HG02884 (cell line): ENCODE measurements around the gene LRFN2.

Experiments
- ATAC-seq: cut with Tn5 transposase; IDR thresholded peaks from one replicate; pipeline ENCODE4 v1.9.1; 2021; ENCODE audit warnings: mild to moderate bottlenecking, moderate library complexity; ENCODE audit not compliant: unreplicated experiment

LRFN2 gene

GRCh38 chr6:40353197-40353966, 233.8 kb downstream of the LRFN2 start:
- ATAC-seq = no peak

DNA sequence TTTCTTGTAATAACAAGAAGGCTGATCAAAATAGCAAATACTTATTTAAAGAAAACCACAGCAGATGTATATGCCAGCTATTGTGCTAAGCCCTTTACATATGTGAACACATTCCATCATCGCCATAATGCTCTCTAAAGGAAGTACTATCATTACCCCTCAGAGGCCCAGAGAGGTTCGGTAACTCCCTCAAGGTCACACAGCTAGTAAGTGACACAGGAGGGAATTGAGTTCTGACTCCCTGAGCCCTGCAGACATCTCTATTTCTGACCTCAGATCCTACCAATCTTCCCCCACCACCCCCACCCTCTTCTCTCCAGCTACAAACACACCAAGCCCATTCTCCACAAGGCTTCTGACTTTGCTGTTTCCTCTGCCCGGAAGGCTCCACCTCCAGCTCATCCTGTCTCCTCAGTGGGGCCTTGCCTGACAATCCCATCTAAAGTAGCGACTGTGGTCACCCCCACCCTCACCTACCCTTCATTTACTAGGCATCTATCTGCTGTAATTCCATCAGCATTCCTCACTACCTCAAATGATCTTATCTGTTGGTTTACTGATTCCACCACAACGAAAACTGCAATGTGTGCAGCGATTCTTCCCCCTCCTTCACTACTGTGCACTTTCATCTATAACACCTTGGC, 234.5 kb downstream of the LRFN2 start:
- no peak for ATAC-seq

DNA sequence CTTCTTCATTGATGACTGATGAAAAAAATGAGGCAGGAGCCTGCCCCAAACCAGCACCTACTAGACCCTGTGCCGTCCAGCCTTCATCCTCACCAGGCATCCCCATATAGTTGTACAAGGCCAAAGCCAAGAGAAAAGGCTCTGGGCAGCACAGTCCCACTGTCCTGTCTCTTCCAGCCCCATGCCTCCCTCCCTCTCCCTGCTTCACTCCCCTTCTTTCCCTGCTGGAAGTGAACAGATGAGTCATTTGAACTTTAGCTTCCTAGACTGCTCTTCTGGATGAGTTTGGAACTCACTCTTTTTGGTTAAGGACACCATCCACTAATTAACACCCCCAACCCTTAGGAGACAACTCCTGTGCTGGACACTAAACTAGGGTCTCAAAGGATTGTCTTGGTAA, 235.2 kb downstream of the LRFN2 start:
- ATAC-seq = no peak

DNA sequence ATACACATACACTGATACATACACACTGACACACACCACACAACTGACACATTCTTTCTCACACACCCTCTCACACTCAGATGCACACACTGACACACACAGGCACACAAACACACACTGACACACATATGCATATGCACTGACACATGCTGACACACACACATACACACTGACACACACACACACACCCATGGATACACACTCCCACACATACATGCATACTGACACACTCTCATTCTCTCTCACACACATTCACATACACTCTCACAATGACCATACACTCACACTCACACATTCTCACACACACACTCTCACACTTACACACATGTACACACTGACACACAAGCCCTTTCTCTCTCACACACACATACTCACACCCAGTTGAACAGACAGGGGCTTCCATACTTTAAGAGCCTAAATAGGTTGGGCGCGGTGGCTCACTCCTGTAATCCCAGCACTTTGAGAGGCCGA, 236.4 kb downstream of the LRFN2 start:
- no peak for ATAC-seq

- no peak for ATAC-seq
Measured at GRCh38 chr6:40349901-40350746, 237.0 kb downstream of the LRFN2 start.

GRCh38 chr6:40349123-40349900, 237.9 kb downstream of the LRFN2 start:
- ATAC-seq = no peak

DNA sequence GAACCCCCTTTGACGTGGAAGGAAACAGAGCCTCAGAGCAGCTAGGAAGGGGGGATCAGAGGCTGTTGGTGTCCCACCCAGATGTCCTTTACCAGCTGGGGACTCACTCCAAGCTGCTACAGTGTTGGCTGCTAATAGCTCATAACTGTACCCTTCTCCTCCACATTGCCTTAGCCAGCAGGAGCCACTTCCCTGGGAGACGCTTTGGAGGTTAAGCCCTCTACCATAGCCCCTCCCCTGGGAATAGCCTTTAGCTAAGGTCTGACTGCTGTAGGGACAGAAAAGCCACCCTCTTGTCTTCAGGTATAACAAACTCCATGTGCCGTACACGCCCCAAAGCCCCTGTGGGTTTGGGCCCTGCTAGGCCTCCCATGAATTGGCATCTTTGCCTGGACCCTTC, 238.6 kb downstream of the LRFN2 start:
- ATAC-seq = no peak

DNA sequence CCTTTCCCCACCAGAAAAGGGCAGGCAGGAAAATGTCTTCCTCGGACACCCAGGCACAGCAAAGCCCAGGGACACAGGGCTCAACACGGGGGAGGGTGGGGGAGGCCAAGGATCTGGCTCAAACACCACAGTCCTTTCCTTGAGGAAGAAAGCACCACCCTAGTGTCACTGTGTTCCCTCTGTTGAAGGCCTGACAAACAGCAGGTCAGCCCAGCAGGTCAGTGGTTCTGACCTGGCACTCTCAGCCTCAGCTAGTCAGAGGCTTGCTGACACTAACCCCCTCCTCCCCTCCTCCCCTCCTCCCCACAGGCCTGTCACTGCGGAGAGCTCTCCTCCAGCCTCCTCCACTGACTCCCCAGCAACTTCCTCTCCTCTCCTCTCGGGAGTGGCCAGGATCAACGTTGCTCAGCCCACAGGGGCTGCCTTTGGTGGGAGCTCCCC, 239.6 kb downstream of the LRFN2 start:
- no peak for ATAC-seq

DNA sequence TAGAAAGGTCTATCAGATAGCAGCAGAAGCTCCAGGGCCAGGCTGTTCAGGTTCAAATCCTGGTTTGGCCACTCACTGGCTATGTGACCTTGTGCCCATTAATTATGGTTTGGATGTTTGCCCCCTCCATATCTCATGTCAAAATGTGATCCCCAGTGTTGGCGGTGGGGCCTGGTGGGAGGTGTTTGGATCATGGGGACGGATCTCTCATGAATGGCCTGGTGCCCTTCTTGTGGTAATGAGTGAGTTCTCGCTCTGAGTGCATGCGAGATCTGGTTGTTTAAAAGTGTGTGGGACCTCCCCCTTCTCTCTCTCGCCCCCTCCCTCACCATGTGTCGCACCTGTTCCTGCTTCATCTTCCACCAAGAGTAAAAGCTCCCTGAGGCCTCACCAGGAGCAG, 240.9 kb downstream of the LRFN2 start:
- ATAC-seq = no peak

- no peak for ATAC-seq
Measured at GRCh38 chr6:40344566-40345167, 242.5 kb downstream of the LRFN2 start.

DNA sequence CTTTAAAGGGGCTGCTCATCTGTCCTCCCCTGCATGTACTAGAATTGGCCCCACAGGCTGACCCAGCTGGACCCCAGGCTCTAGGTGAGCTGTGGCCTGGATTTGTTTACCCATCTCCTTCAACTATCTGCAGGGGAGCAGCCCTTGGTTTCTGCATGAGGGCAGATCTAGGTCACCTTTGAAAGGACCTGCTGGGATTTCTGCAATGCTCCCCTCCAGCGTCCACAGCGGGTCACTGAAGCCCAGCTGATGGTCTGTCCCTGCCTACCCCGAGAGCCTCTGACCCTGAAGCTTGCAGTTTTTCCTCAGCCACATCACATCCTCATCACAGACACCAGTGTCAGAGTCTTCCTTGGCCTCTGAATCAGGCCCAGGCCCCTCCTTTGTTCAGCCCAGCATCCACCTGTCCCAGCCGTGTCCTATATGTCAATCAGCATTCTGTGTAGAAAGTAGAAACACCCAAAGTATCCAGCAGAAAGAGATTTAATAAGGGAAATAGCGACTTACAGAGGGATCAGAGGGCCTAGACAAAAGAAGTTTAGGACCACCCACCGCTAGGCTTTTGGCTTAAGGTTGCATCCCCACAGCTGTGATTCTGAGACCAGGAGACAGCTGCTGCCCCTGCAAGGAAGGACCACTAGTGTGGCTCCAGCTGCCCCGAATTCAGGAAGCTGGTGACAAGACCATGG, 243.1 kb downstream of the LRFN2 start:
- no peak for ATAC-seq

DNA sequence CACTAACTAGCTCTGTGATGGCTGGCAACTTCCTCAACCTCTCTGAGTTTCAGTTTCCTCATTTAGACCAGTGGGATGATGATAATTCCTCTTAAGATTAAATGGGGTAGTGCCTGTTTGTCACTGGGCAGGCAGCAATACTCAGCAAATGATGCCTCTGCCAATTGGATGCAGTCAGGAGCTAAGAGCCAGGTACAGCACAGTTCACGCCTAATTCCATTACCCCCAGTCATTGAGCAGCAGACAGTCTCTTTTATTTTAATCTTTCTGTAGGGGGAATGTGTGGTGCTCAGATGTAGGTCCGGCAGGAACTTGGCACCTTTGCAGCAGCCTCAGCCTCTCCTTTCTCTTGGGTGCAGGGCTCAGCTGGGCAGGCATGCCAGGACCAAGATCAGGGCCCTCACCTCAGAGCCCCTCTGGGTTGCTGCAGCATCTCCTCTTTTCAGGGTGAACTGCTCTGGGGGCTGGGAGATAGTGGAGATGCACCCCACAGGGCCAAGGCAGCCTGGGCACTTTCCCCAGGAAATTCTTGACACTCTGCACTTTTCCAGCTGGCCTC, 243.8 kb downstream of the LRFN2 start:
- ATAC-seq = no peak

GRCh38 chr6:40342723-40343122, 244.4 kb downstream of the LRFN2 start:
- ATAC-seq = no peak

DNA sequence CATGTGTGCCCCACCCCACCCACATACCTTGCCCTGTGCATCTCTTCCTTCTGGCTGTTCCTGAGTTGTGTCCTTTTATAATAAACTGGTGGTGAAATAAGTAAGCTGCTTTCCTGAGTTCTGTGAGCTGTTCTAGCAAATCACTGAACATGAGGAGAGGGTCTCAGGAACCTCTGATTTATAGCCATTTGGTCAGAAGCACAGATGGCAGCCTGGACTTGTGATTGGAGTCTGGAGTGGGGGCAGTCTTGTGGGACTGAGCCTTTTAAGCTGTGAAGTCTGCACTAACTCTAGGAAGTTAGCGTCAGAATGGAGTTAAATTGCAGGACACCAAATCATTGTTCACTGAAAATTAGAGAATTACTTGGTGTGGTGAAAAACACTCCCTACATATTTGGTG, 245.4 kb downstream of the LRFN2 start:
- no peak for ATAC-seq
